CD4-positive, alpha-beta T cell (primary cell): ENCODE data around the gene RELT. TPM values are rescaled to one million over a fixed set of nuclear protein-coding genes. Genes with fewer than 3 reads are reported as not detected.

Experiments used
- ATAC-seq: fragments of 200-7000 bp; cut with Tn5 transposase; one replicate; pipeline ENCODE4 v1.10.0; 2022; ENCODE audit warnings: mild to moderate bottlenecking; ENCODE audit not compliant: poor library complexity
- CTCF ChIA-PET: fragments of 350-600 bp; sonication (Branson Sonifier 250); formaldehyde crosslinking; loops from one replicate; lab custom pipeline; 2021; ENCODE audit warnings: antibody characterized with exemption, inconsistent platforms; lab: Charles Lee
- POLR2A ChIA-PET: fragments of 350-600 bp; sonication (Branson Sonifier 250); formaldehyde crosslinking; loops from one replicate; lab custom pipeline; 2021; ENCODE audit warnings: antibody characterized with exemption, inconsistent platforms; lab: Charles Lee
- DNase-seq, 14 experiments: peaks; one replicate each; pipeline ENCODE4 v3.0.0-alpha.2; 2013 to 2020; ENCODE audit warnings: mixed read lengths in 2 of 14
- H3K27ac ChIP-seq, 2 donors: one replicate each; pipeline versions ENCODE4 v1.5.1 to v1.7.0; 2013; ENCODE audit warnings: low read length in 2 of 2, low read depth in 1 of 2, mild to moderate bottlenecking in 1 of 2
- H3K27me3 ChIP-seq, 2 experiments: 1 replicate in 1 of 2; 2 replicates in 1 of 2; pipeline versions ENCODE4 v1.6.1 to v1.7.0; 2013; ENCODE audit warnings: low read length in 2 of 2, control low read depth in 1 of 2, mild to moderate bottlenecking in 1 of 2, moderate library complexity in 1 of 2; ENCODE audit not compliant: insufficient read depth in 2 of 2, control insufficient read depth in 1 of 2
- H3K36me3 ChIP-seq: one replicate; pipeline ENCODE4 v1.6.1; 2013; ENCODE audit warnings: low read length, control low read depth; ENCODE audit not compliant: insufficient read depth
- H3K4me1 ChIP-seq: one replicate; pipeline ENCODE4 v1.6.1; 2013; ENCODE audit warnings: low read length, control low read depth; ENCODE audit not compliant: insufficient read depth
- H3K4me3 ChIP-seq: one replicate; pipeline ENCODE4 v1.5.1; 2013; ENCODE audit warnings: mild to moderate bottlenecking, low read length, moderate library complexity
- H3K9me3 ChIP-seq, 2 experiments: 1 replicate in 1 of 2; 2 replicates in 1 of 2; pipeline versions ENCODE4 v1.6.1 to v1.7.0; 2013; ENCODE audit warnings: low read length in 2 of 2, mild to moderate bottlenecking in 2 of 2, control low read depth in 1 of 2, moderate library complexity in 1 of 2; ENCODE audit not compliant: control insufficient read depth in 1 of 2, insufficient read depth in 1 of 2
- H3K27ac Mint-ChIP-seq: one replicate; pipeline ENCODE4 v1.8.0; 2020; ENCODE audit warnings: mixed read lengths
- H3K27me3 Mint-ChIP-seq: one replicate; pipeline ENCODE4 v1.8.0; 2021; ENCODE audit warnings: mixed read lengths
- H3K36me3 Mint-ChIP-seq: one replicate; pipeline ENCODE4 v1.8.0; 2021; ENCODE audit warnings: low read depth, mixed read lengths
- H3K4me1 Mint-ChIP-seq: one replicate; pipeline ENCODE4 v1.8.0; 2021; ENCODE audit warnings: low read depth, mixed read lengths
- H3K4me3 Mint-ChIP-seq: one replicate; pipeline ENCODE4 v1.8.0; 2020; ENCODE audit warnings: mild to moderate bottlenecking, mixed read lengths
- H3K9me3 Mint-ChIP-seq: one replicate; pipeline ENCODE4 v1.8.0; 2020; ENCODE audit warnings: mixed read lengths
- CTCF ChIP-seq: fragments of 200-600 bp; IDR thresholded peaks from one replicate; pipeline ENCODE4 v1.8.0; 2022; ENCODE audit warnings: antibody characterized with exemption, mild to moderate bottlenecking
- intact Hi-C, 2 experiments: fragments of 100-400 bp; cut with DNase I in 1 of 2; cut with micrococcal nuclease in 1 of 2; formaldehyde crosslinking; loops; one replicate each; pipeline versions ENCODE4 v1.15.1 to v1.9.0; 2023 to 2025; cut with DNase I, micrococcal nuclease
- total RNA-seq, 174 experiments: library from RNA in 2 of 174; stranded (reverse) in 2 of 174; gene quantifications; one replicate each; pipeline ENCODE4 v1.2.3 and lab custom pipeline; 2021 to 2026

The RELT gene
- total RNA-seq, 2 experiments from 2014 or later: 107 to 114 TPM

- CTCF ChIA-PET: no interaction called here
- Histone ChIP-seq H3K4me3 (no peak overlapping the region), H3K27ac (no peak overlapping the region), H3K27me3 (no peaks in the 10 kb centered on the region), H3K4me1 (no peaks in the 10 kb centered on the region), H3K9me3 (no peaks in the 10 kb centered on the region), H3K36me3 (peaks cover 11% of the 10 kb centered on the region)
- no peak overlapping the region for H3K27ac Mint-ChIP-seq
- ATAC-seq (no peak), DNase-seq (no peak)
- no peaks in the 10 kb centered on the region for H3K36me3 Mint-ChIP-seq
- no peaks in the 10 kb centered on the region for H3K9me3 Mint-ChIP-seq
- no peaks in the 10 kb centered on the region for H3K27me3 Mint-ChIP-seq
- TF ChIP-seq CTCF: no peak
- no peaks in the 10 kb centered on the region for H3K4me1 Mint-ChIP-seq
- POLR2A ChIA-PET: no interaction called here
- H3K4me3 Mint-ChIP-seq: no peak overlapping the region
- intact Hi-C loops: no loop called here
These were observed 50.1 kb downstream of the RELT start for GRCh38 chr11:73426219-73426850.

- POLR2A ChIA-PET: no interaction called here
- CTCF ChIA-PET: interaction anchor here (1.3 kb wide), 1 partner anchor 209 kb away, joined by 3 read pairs; no protein-coding TSS in a partner anchor
- no peak overlapping the region for H3K4me3 Mint-ChIP-seq
- no peaks in the 10 kb centered on the region for H3K36me3 Mint-ChIP-seq
- H3K27ac Mint-ChIP-seq: no peak overlapping the region
- no peaks in the 10 kb centered on the region for H3K27me3 Mint-ChIP-seq
- no peak for DNase-seq
- no peak for ATAC-seq
- intact Hi-C loops: no loop called here
- peaks cover 11% of the 10 kb centered on the region for H3K36me3 ChIP-seq
- no peaks in the 10 kb centered on the region for H3K9me3 Mint-ChIP-seq
- no peaks in the 10 kb centered on the region for H3K4me1 Mint-ChIP-seq
- no peak overlapping the region for H3K4me3 ChIP-seq
- H3K4me1 ChIP-seq: no peaks in the 10 kb centered on the region
- no peak overlapping the region for H3K27ac ChIP-seq
- TF ChIP-seq CTCF: no peak
- no peaks in the 10 kb centered on the region for H3K9me3 ChIP-seq
- no peaks in the 10 kb centered on the region for H3K27me3 ChIP-seq
These were observed 52.0 kb downstream of the RELT start for GRCh38 chr11:73428227-73428626.

GRCh38 chr11:73428699-73429098, 52.5 kb downstream of the RELT start:
- no peaks in the 10 kb centered on the region for H3K9me3 Mint-ChIP-seq
- no peak overlapping the region for H3K27ac Mint-ChIP-seq
- no peak overlapping the region for H3K4me3 Mint-ChIP-seq
- Histone ChIP-seq H3K27me3 (no peaks in the 10 kb centered on the region), H3K27ac (no peak overlapping the region), H3K9me3 (no peaks in the 10 kb centered on the region), H3K4me3 (no peak overlapping the region), H3K36me3 (peaks cover 11% of the 10 kb centered on the region), H3K4me1 (no peaks in the 10 kb centered on the region)
- DNase-seq (no peak), ATAC-seq (no peak)
- no peaks in the 10 kb centered on the region for H3K4me1 Mint-ChIP-seq
- no peak for TF ChIP-seq CTCF
- ChIA-PET POLR2A (interaction anchor here (1.3 kb wide), 1 partner anchor 10 kb away, joined by 4 read pairs; no protein-coding TSS in a partner anchor), CTCF (interaction anchor here (1.3 kb wide), 1 partner anchor 209 kb away, joined by 3 read pairs; no protein-coding TSS in a partner anchor)
- H3K36me3 Mint-ChIP-seq: no peaks in the 10 kb centered on the region
- intact Hi-C loops: no loop called here
- H3K27me3 Mint-ChIP-seq: no peaks in the 10 kb centered on the region
